Stimulated activated CD8-positive, alpha-beta memory T cell treated with anti-CD3 and anti-CD28 coated beads, Interleukin-12 subunit alpha, Interleukin-12 subunit beta, amount 100 ng/mL, for 24 hours (primary cell): ENCODE measurements around the gene FAM53A.
"Not testable (repeated sequence)": the region's sequence is repeated elsewhere in the genome, so short reads cannot be mapped to it uniquely, and the experiment has no call there.

Experiments used
- DNase-seq: peaks from one replicate; pipeline ENCODE4 v3.0.0-alpha.2; 2020; ENCODE audit errors: extremely low read depth

FAM53A gene

DNA sequence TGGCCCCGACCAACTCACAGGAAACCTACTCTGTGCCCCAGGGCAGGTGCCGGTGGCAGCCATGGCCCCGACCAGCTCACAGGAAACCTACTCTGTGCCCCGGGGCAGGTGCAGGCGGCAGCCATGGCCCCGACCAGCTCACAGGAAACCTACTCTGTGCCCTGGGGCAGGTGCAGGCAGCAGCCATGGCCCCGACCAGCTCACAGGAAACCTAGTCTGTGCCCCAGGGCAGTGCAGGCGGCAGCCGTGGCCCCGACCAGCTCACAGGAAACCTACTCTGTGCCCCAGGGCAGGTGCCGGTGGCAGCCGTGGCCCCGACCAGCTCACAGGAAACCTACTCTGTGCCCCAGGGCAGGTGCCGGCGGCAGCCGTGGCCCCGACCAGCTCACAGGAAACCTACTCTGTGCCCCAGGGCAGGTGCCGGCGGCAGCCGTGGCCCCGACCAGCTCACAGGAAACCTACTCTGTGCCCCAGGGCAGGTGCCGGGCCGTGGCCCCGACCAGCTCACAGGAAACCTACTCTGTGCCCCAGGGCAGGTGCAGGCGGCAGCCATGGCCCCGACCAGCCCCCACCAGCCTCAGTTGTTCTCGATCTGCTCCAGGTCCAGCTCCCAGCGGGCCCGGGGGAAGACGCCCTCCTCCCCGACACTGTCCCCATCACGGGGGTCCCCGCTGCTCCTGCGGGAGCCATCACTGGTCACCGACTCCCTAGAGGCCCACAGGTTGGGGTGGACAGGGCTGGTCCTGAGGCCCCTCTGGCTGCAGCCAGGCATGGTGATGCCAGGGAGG, 43.2 kb downstream of the FAM53A start:
- not testable (repeated sequence) for DNase-seq

DNA sequence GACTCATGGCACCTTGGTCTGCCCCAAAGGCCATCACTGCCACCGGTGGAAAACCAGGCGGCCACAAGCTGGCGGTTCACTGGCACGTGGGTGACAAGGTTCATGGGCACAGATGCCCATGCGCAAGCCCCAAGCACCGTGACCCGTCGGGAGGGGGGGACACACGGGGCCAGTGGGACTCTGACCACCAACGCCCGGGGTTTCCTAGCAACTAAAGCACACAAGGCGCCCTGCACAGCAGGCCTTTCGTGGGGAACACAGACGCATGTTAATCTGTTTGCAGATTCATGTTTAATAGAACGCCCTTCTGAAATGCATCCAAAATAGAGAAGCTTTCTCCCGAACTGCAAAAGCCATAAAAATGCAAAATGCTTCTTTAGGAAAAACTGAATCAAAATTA, 43.9 kb downstream of the FAM53A start:
- DNase-seq, result no peak

DNA sequence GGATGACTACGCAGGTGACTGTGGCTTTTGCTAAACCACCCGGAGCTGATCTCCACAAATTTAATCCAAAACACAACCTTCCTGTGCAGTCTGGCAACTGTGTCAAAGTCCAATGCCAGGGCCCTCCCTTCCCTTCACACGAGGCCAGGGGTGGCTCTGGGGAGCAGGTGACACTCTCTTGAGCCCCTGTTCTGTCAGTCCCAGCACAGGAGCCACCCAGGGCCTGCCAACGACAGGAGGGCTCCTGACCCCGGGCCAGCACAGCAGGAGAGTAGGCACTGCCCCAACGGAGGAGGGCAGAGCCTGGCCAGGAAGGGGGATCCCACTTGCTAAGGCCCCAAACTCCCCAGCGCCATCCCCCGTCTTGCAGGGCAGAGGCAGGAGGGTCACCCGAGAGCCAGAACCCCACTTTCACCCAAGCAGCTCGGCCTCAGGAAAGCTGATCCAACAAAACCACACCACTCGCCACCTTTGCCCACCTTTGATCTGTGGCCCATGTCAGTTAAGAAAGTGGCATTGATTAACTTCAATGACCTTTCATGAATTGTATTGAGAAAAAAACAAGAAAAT, 44.7 kb downstream of the FAM53A start:
- no peak for DNase-seq

DNA sequence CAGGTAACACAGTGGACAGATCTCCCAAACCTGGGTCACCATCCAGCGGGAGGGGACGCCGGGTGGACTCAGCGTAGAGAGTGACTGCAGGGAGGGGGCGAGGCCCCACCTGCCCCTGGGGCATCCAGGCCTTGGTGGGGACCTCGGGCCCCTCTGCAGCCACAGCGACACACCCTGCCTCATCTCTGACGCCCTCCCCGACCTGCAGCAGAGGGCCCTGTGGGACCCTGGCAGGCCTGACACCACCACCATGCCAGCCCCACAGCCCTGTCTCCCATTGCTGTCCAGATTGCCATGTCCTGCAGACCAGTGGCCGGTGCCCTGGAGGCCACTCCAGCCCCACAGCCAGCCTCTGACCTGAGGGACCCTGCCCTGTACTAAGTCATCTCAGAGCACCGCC, 45.2 kb downstream of the FAM53A start:
- DNase-seq, result no peak

GRCh38 chr4:1638272-1638598, 45.9 kb downstream of the FAM53A start:
- DNase-seq, result no peak

GRCh38 chr4:1637580-1638271, 46.4 kb downstream of the FAM53A start:
- no peak for DNase-seq

DNA sequence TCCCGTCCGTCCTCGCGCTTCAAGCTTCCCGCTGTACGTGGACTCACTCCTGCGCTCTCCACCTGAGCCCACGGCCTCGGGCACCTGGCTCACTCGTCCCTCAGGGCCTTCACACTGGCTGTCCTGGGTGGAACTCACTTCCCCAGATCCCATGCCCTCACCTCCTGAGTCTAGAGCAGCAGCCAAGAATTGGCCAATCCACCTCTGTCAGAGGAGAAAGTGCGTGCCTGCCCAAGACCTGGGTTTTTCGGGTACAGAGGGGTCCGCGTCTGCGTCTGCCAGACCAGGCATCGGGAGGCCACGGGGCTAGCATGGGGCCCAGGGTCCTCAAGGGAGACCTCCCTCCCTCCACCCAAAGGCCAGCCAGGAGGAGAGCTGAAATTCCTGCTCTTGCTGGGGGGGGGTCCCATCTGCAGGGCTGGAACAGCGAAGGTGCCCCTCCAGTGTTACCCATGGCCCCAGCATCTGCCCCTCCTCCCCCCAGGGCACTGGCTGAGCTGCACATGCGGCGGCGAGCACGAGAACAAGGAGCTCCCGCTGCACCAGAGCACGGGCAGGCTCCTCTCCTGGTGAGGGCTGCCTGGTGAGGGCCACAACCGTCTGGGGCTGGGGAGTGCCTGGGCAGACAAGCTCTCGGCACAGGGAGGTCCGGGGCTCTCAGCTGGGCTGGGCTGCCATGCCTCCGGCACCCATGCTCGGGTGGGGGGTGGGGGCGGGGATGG, 47.5 kb downstream of the FAM53A start:
- no peak for DNase-seq

GRCh38 chr4:1635464-1635863, 48.6 kb downstream of the FAM53A start:
- no peak for DNase-seq

DNA sequence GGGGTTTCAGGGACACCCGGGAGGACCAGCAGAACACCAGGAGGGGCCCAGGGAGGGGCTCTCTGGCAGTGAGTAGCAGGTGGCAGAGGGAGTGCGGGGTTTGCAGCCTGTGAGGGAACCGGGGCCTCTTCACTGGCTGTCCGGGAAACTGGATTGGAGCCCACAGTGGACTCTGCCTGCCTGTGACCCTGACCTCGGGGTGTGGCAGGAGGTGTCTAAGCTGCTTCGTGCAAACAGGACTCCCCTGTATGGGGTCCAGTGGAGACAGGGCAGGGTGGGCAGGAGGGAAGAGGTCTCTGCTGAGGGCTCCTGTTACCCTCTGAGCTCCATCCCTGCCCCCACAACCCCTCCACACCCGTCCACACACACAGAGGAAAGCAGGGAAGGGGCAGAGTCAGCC, 50.1 kb downstream of the FAM53A start:
- no peak for DNase-seq

GRCh38 chr4:1632109-1633104, 51.7 kb downstream of the FAM53A start:
- DNase-seq, result no peak

DNA sequence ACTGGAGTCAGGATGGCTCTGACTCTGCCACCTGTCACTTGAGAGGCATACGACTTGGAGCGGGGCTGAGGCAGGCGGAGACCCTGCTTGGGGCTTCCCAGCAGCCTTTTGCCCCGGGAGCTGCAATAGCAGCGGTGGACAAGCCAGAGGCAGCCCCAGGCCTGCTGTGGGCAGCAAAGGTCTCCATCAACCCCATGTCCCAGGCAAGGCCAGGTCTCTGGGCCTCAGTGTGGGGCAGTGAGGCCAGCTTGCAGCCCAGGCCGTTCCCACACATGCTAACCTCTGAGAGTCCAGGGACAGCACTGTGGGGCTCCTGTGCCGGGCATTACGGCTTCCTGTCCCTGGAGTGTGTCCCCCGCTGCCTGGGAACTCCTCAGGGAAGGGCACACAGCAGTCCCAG, 53.0 kb downstream of the FAM53A start:
- no peak for DNase-seq

GRCh38 chr4:1630266-1630665, 53.8 kb downstream of the FAM53A start:
- no peak for DNase-seq

DNA sequence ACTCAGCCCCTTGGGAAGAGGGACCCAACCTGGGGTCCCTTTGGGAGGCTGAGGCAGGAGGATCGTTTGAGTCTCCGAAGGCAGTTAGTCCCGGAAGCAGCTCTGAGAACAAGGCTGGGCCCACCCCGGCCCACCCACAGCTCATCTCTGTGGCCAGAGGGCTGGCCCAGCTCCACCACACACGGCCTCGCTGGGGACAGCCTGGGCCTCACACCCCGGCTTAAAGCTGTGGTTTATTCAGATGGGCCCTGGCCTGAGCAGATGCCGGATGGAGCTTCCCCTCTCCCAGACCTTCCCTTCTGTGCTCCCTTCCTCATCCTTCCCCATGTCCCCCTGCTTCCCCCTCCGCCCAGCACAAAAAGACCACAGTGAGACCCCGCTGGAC, 54.4 kb downstream of the FAM53A start:
- DNase-seq, result no peak

DNA sequence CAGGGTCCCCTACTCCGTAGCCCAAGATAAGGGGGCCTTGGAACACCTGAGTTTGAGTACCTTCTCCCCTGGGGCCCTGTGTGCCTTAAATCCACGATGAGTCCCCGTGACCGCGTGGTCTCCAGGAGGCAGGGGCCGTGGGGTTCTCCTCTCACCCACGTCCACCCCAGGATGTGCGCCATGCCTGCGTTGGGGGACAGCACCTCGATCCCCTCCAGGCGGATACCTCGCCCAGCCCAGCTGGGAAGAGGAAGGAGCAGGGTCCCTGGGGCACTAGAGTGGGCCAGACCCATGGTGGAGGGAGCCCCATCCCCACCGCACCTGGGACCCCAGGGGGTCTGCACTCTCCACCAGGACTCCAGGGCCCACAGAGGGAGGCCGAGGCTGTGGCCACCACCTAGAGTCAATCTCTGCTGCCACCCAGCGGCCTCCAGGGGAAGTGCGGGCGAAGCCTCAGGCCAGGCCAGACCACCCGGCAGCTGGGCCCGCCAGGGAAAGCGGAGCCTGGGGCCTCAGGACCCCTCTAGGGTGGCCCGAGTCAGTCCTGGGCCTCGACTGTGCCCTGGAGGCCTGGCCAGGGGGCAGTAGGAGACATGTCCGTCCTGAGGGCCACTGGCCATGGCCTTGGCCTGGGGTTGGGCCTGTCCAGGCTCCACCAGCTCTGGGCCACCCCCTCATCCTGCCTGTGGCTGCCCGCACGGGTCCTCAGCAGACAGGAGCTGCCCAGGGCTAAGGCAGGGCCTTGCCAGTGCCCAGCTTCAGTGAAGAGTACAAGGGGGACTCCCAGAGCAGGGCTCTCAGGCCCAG, 55.0 kb downstream of the FAM53A start:
- peak; percentile 25 for DNase-seq

DNA sequence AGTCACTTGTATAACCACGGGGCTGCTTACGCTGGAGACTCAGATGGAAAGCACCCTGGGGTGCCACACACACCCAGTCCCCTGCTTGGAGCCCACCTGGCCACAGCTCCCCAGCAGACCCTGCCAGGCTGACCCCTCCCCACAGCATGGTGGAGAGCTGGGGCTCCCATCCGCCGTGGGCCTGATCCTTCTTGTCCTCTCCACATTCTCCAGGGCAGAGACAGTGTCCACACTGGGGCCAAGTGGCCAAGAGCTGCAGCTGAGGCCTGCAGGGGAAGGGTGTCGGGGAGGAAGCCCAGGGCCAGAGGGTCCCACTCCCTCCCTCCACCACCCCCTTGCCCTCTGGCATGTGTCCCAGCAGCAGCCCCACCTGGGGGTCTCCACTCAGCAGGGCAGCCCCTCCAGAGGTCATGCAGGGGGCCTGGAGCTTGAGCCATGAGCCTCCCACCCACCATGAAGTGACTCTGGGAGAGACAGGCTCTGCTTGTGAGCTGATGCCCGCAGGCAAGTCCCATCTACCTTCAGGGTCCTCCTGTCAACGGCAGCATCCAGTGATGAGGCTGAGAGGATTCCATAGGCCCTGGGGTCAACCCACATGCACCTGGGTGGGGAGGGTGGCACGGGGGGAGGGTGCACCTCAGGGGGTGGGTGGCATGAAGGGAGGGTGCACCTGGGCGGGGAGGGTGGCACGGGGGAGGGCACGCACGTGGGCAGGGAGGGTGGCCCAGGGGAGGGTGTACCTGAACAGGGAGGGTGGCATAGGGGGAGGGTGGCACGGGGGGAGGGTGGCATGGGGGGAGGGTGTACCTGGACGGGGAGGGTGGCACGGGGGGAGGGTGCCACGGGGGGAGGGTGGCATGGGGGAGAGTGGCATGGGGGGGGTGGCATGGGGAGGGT, 56.4 kb downstream of the FAM53A start:
- DNase-seq, result no peak

DNA sequence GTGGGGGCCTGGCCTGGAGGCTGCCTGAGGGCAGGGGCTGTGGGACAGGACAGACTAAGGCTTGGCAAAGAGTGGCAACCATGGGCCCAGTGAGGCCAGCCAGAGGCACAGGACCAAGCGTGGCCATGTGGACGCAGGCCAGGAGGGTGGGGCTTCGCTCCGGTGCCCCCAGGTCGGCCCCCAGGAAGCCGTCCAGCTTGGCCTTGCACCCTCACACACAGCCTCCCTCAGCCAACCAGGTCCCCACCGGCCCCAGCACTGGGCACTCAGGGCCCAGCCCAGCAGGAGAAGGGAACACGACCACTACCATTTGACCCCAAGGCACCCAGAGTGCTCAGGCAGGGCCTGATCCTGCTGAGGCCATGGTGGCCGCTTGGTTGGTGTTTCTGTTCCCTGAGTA, 57.2 kb downstream of the FAM53A start:
- no peak for DNase-seq

GRCh38 chr4:1626151-1626550, 58.0 kb downstream of the FAM53A start:
- no peak for DNase-seq

- DNase-seq, result no peak
Measured at GRCh38 chr4:1625600-1626138, 58.4 kb downstream of the FAM53A start.

- no peak for DNase-seq
Measured at GRCh38 chr4:1624519-1624910, 59.6 kb downstream of the FAM53A start.
